ENCODE results near the gene STK11. TPM values are rescaled to one million over a fixed set of nuclear protein-coding genes. Genes with fewer than 3 reads are reported as not detected.

Gene STK11
- total RNA-seq, 1 donor from 2014 or later = 67.6 TPM

DNA sequence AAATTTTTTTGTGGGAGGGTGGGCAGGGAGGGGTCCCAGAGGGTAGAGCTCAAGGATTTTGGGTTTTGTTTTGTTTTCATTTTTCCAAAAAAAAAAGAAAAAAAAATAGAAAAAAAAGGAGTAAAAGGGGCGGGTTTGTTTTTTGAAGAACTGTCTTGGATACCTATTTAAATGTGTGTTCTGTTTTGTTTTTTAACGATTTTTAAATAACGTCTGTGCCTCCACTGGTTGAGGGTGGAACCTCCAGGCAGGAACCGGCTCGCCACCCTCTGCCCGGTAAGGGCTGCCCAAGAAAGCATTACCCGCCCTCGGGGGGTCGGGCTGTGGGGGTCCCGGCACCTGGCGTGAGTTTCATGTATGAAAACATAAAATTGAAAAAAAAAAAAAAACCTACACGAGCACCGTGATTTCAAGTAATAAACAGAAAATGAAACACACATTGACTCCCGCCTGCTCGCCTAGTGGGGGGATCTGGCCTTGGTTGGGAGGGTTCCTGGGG lies 53.2 kb downstream of the STK11 start:
- Mint-ChIP-seq H3K36me3 (ENCODE audit: low read depth) (peaks cover 33% of the 10 kb centered on the region), H3K4me3 (peak overlapping the region; percentile 91), H3K9me3 (no peaks in the 10 kb centered on the region), H3K27ac (peak overlapping the region; percentile 98), H3K27me3 (no peaks in the 10 kb centered on the region), H3K4me1 (peaks cover 78% of the 10 kb centered on the region)
- ATAC-seq (ENCODE audit: low read depth) = no peak
- ChIA-PET CTCF (interaction anchor here (1.0 kb wide), 1 partner anchor 15 kb away, joined by 7 read pairs; no protein-coding TSS in a partner anchor), POLR2A (interaction anchor here (0.5 to 11.5 kb wide), 12 partner anchors 7 to 191 kb away, joined by 3 to 824 read pairs (median 5); partner anchors contain the start of genes ATP5F1D, CBARP, CIRBP and FAM174C)
- no peak for DNase-seq
- TF ChIP-seq, protein P1, sequence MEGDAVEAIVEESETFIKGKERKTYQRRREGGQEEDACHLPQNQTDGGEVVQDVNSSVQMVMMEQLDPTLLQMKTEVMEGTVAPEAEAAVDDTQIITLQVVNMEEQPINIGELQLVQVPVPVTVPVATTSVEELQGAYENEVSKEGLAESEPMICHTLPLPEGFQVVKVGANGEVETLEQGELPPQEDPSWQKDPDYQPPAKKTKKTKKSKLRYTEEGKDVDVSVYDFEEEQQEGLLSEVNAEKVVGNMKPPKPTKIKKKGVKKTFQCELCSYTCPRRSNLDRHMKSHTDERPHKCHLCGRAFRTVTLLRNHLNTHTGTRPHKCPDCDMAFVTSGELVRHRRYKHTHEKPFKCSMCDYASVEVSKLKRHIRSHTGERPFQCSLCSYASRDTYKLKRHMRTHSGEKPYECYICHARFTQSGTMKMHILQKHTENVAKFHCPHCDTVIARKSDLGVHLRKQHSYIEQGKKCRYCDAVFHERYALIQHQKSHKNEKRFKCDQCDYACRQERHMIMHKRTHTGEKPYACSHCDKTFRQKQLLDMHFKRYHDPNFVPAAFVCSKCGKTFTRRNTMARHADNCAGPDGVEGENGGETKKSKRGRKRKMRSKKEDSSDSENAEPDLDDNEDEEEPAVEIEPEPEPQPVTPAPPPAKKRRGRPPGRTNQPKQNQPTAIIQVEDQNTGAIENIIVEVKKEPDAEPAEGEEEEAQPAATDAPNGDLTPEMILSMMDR (IDR thresholded peaks at IDR 0.05) = no peak
- intact Hi-C loops (cut with micrococcal nuclease) = no loop called here

DNA sequence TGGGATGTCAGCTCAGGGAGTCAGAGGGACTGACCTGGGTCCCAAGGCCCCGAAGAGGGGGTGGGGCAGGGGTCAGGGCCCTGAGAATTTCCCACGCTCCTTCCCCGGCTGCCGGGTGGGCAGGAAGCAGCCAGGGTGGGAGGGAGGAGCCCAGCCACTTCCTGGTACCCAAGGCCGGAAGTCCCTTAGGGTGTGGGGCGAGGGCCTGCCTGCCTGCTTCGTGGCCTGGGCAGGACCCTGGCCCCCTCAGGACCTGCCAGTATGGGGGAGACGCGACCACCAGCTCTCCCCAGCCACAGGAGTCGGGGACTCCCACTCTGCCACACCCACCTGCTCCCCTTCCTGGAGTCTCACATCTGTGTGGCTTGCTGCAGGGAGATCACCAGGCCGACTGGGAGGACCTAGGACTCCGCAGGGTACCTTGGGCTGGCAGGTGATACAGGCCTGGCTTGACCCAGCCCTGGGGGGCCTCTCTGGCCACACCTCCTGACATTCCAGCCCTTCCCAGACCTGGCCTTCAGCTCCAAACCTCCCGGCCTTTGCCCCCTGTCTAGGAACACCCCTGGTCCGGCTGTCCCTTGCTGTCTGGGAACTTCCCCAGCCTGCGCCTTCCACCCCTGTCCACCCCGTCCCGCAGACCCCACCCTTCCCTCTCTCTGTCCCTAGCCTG lies 53.8 kb downstream of the STK11 start:
- peaks cover 82% of the 10 kb centered on the region for H3K4me1 Mint-ChIP-seq

GRCh38 chr19:1259876-1260748 lies 54.5 kb downstream of the STK11 start:
- H3K4me1 Mint-ChIP-seq = peaks cover 82% of the 10 kb centered on the region
- intact Hi-C loops (cut with micrococcal nuclease) = loop anchor here (1.0 to 5.0 kb wide), 2 partner anchors 11 to 353 kb away; no protein-coding TSS in a partner anchor
- H3K27me3 Mint-ChIP-seq = no peaks in the 10 kb centered on the region
- ChIA-PET POLR2A (interaction anchor here (0.6 to 11.5 kb wide), 11 partner anchors 8 to 1400 kb away, joined by 4 to 824 read pairs (median 4); partner anchors contain the start of genes ATP5F1D, CBARP, CIRBP and CNN2), CTCF (interaction anchor here (9.8 kb wide), 1 partner anchor 17 kb away, joined by 540 read pairs; the partner anchor contains the start of gene ATP5F1D)
- TF ChIP-seq, protein P1 (IDR thresholded peaks at IDR 0.05) = no peak
- peak overlapping the region; percentile 91 for H3K4me3 Mint-ChIP-seq
- peak; percentile 71 for DNase-seq
- H3K9me3 Mint-ChIP-seq = no peaks in the 10 kb centered on the region
- H3K36me3 Mint-ChIP-seq (ENCODE audit: low read depth) = peaks cover 26% of the 10 kb centered on the region
- peak overlapping the region; percentile 98 for H3K27ac Mint-ChIP-seq
- ATAC-seq (ENCODE audit: low read depth) = peak; percentile 6

More for the DNA sequence above, 53.8 kb downstream of the STK11 start:
- H3K36me3 Mint-ChIP-seq (ENCODE audit: low read depth) = peaks cover 33% of the 10 kb centered on the region
- H3K27ac Mint-ChIP-seq = peak overlapping the region; percentile 98
- intact Hi-C loops (cut with micrococcal nuclease) = no loop called here
- DNase-seq = peak; percentile 75
- H3K4me3 Mint-ChIP-seq = peak overlapping the region; percentile 91
- ChIA-PET POLR2A (interaction anchor here (0.5 to 11.5 kb wide), 13 partner anchors 7 to 1400 kb away, joined by 3 to 824 read pairs (median 4); partner anchors contain the start of genes ATP5F1D, CBARP, CIRBP and FAM174C), CTCF (interaction anchor here (1.0 kb wide), 1 partner anchor 15 kb away, joined by 7 read pairs; no protein-coding TSS in a partner anchor)
- H3K27me3 Mint-ChIP-seq = no peaks in the 10 kb centered on the region
- no peaks in the 10 kb centered on the region for H3K9me3 Mint-ChIP-seq
- peak; percentile 28 for ATAC-seq (ENCODE audit: low read depth)
- TF ChIP-seq, protein P1 (IDR thresholded peaks at IDR 0.05) = no peak

GRCh38 chr19:1260749-1261537 lies 55.4 kb downstream of the STK11 start:
- H3K27ac Mint-ChIP-seq = peak overlapping the region; percentile 98
- POLR2A ChIA-PET = interaction anchor here (0.6 to 11.5 kb wide), 9 partner anchors 8 to 234 kb away, joined by 4 to 824 read pairs (median 6); partner anchors contain the start of genes ABCA7, ATP5F1D, CBARP and CIRBP

More at GRCh38 chr19:1260749-1261537, 55.4 kb downstream of the STK11 start:
- ATAC-seq (ENCODE audit: low read depth) (peak; percentile 63), DNase-seq (peak; percentile 95)
- peak overlapping the region; percentile 91 for H3K4me3 Mint-ChIP-seq
- peaks cover 18% of the 10 kb centered on the region for H3K36me3 Mint-ChIP-seq (ENCODE audit: low read depth)
- no peaks in the 10 kb centered on the region for H3K27me3 Mint-ChIP-seq
- H3K9me3 Mint-ChIP-seq = no peaks in the 10 kb centered on the region
- CTCF ChIA-PET = interaction anchor here (3.6 to 9.8 kb wide), 2 partner anchors 8 to 18 kb away, joined by 11 to 540 read pairs; partner anchors contain the start of gene ATP5F1D
- peaks cover 82% of the 10 kb centered on the region for H3K4me1 Mint-ChIP-seq
- TF ChIP-seq, protein P1 (IDR thresholded peaks at IDR 0.05) = no peak
- intact Hi-C loops (cut with micrococcal nuclease) = loop anchor here (1.0 to 5.0 kb wide), 4 partner anchors 8 to 354 kb away; partner anchors contain the start of gene CIRBP

Data from activated B cell treated with CpG ODN at 0.5 μM for 24 hours (primary cell).